Suppressor macrophage treated with lipopolysaccharide for 1 hour (primary cell): ENCODE measurements around the gene UPP2.

Experiments
- DNase-seq, 3 donors: peaks; one replicate each; pipeline ENCODE4 v3.0.0-alpha.2; 2020 to 2022

Gene UPP2

GRCh38 chr2:158142568-158143332 lies 41.1 kb downstream of the UPP2 start:
- DNase-seq: peak; percentile 53 to 84 (median 80)

- DNase-seq: no peak
Observed at GRCh38 chr2:158143703-158144360, 42.2 kb downstream of the UPP2 start.

- no peak for DNase-seq
Observed at GRCh38 chr2:158144914-158145625, 43.4 kb downstream of the UPP2 start.

GRCh38 chr2:158153270-158154015 lies 51.8 kb downstream of the UPP2 start:
- DNase-seq: no peak

GRCh38 chr2:158154596-158154995 lies 52.9 kb downstream of the UPP2 start:
- no peak for DNase-seq

GRCh38 chr2:158172719-158173118 lies 71.0 kb downstream of the UPP2 start:
- DNase-seq: no peak

GRCh38 chr2:158174495-158174894 lies 72.8 kb downstream of the UPP2 start:
- no peak for DNase-seq

- no peak for DNase-seq
Observed at GRCh38 chr2:158174956-158175355, 73.3 kb downstream of the UPP2 start.

GRCh38 chr2:158178646-158179045 lies 77.0 kb downstream of the UPP2 start:
- DNase-seq: no peak

- peak; percentile 13 to 52 (median 38) for DNase-seq
Observed at GRCh38 chr2:158179660-158180059, 78.0 kb downstream of the UPP2 start.

- no peak for DNase-seq
Observed at GRCh38 chr2:158181171-158181570, 79.5 kb downstream of the UPP2 start.

- DNase-seq: no peak
Observed at GRCh38 chr2:158182676-158183295, 81.1 kb downstream of the UPP2 start.

GRCh38 chr2:158184001-158184400 lies 82.3 kb downstream of the UPP2 start:
- DNase-seq: no peak

- DNase-seq: no peak
Observed at GRCh38 chr2:158184556-158185343, 83.1 kb downstream of the UPP2 start.
